OCI-LY7 (cell line): ENCODE measurements around the gene CMSS1.

Source experiments
- CTCF ChIP-seq: fragments of 200-600 bp; sonication (generic); conservative IDR thresholded peaks from 2 replicates; pipeline ENCODE4 v1.5.1; 2014; ENCODE audit warnings: mild to moderate bottlenecking, antibody characterized with exemption, low read length, moderate library complexity, mixed read lengths
- EZH2phosphoT487 ChIP-seq: fragments of 200-600 bp; sonication (generic); IDR thresholded peaks from 2 replicates; pipeline ENCODE4 v1.6.1; 2018; ENCODE audit warnings: low read depth, borderline replicate concordance, mild to moderate bottlenecking, mixed run types, antibody characterized with exemption, low read length, moderate library complexity, mixed read lengths

GRCh38 chr3:99899603-99900002 is 81.9 kb downstream of the CMSS1 start:
- TF ChIP-seq CTCF (no peak), EZH2phosphoT487 (no peak)
